HepG2 (cell line): ENCODE data around the gene SEC31B. TPM values are rescaled to one million over a fixed set of nuclear protein-coding genes. Genes with fewer than 3 reads are reported as not detected.

Experiments
- ATAC-seq: fragments of 200-7000 bp; cut with Tn5 transposase; 3 replicates; pipeline ENCODE4 v1.9.1; 2020; ENCODE audit warnings: mild to moderate bottlenecking, moderate library complexity
- BruUV-seq: library from RNA; stranded (reverse); fragments of 400-500 nt; replicated peaks from 2 replicates; lab custom pipeline; 2021; lab: Mats Ljungman, UMichigan
- CTCF ChIA-PET: fragments of 300-600 bp; formaldehyde crosslinking; extraction: SDS; loops from one replicate; lab custom pipeline; 2021; ENCODE audit warnings: low total read pairs, inconsistent platforms, low intra/inter-chr PET ratio; lab: Yijun Ruan, JAX
- POLR2A ChIA-PET: fragments of 350-600 bp; sonication (Branson Sonifier 250); formaldehyde crosslinking; loops from one replicate; lab custom pipeline; 2020; ENCODE audit warnings: antibody characterized with exemption, inconsistent platforms; lab: Yijun Ruan, JAX
- DNase-seq: peaks from one replicate; pipeline ENCODE4 v3.0.0-alpha.2; 2015; ENCODE audit warnings: low spot score
- FAIRE-seq: peaks from 3 replicates; lab custom pipeline; 2011; peaks lifted over from hg19 to GRCh38; lab: Jason Lieb, UNC
- H2AFZ ChIP-seq: one replicate; pipeline ENCODE4 v1.6.1; 2011; ENCODE audit warnings: low read length, inconsistent platforms
- H3K27ac ChIP-seq: fragments of 300-600 bp; 3 replicates; pipeline ENCODE4 v1.8.0; 2011; ENCODE audit warnings: mixed run types, mild to moderate bottlenecking, mixed read lengths, low read length, inconsistent platforms; ENCODE audit not compliant: insufficient read depth; ENCODE audit errors: extremely low read length
- H3K27me3 ChIP-seq, 2 experiments: fragments of 200-600 bp in 1 of 2; 2 replicates in 1 of 2; 3 replicates in 1 of 2; pipeline versions ENCODE4 v1.6.0 to v1.8.0; 2011; ENCODE audit warnings: low read length in 2 of 2, mild to moderate bottlenecking in 2 of 2, moderate library complexity in 2 of 2, inconsistent platforms in 1 of 2; ENCODE audit not compliant: insufficient read depth in 2 of 2, control insufficient read depth in 1 of 2
- H3K36me3 ChIP-seq, 2 experiments: fragments of 200-600 bp in 1 of 2; replicated peaks in 1 of 2; 2 replicates in 1 of 2; 3 replicates in 1 of 2; pipeline versions ENCODE4 v1.5.1 to v1.8.0; 2011; ENCODE audit warnings: low read length in 2 of 2, inconsistent platforms in 1 of 2; ENCODE audit not compliant: insufficient read depth in 2 of 2, control insufficient read depth in 1 of 2
- H3K4me1 ChIP-seq: 2 replicates; pipeline ENCODE4 v1.5.1; 2012; ENCODE audit warnings: low read length, inconsistent platforms; ENCODE audit not compliant: insufficient read depth
- H3K4me2 ChIP-seq: 2 replicates; pipeline ENCODE4 v1.6.0; 2011; ENCODE audit warnings: low read depth, low read length, inconsistent platforms
- H3K4me3 ChIP-seq, 3 experiments: fragments of 200-600 bp in 1 of 3; sonication (generic), shearing (Covaris generic) in 1 of 3; replicated peaks in 1 of 3; 2 replicates each; pipeline ENCODE4 v1.5.1; 2011 to 2016; ENCODE audit warnings: low read length in 3 of 3, inconsistent platforms in 2 of 3, low read depth in 2 of 3, mild to moderate bottlenecking in 2 of 3, control low read depth in 1 of 3, mixed read lengths in 1 of 3; ENCODE audit not compliant: insufficient read depth in 1 of 3
- H3K79me2 ChIP-seq: one replicate; pipeline ENCODE4 v1.6.1; 2011; ENCODE audit warnings: low read length, inconsistent platforms; ENCODE audit not compliant: insufficient read depth
- H3K9ac ChIP-seq: 2 replicates; pipeline ENCODE4 v1.6.0; 2011; ENCODE audit warnings: mild to moderate bottlenecking, low read depth, low read length, inconsistent platforms; ENCODE audit not compliant: insufficient read depth
- H3K9me3 ChIP-seq: 2 replicates; pipeline ENCODE4 v1.5.1; 2012; ENCODE audit warnings: mild to moderate bottlenecking, low read length
- H4K20me1 ChIP-seq: 2 replicates; pipeline ENCODE4 v1.6.0; 2011; ENCODE audit warnings: inconsistent platforms, mild to moderate bottlenecking, low read length, moderate library complexity; ENCODE audit not compliant: insufficient read depth
- ATF3 ChIP-seq: sonication (generic); formaldehyde crosslinking; IDR thresholded peaks from 2 replicates; pipeline ENCODE4 v1.4.0; 2020; ENCODE audit warnings: missing genetic modification reagents
- ELF3 ChIP-seq: IDR thresholded peaks from 2 replicates; pipeline ENCODE4 v1.6.1; 2016; ENCODE audit warnings: missing genetic modification reagents, missing compliant biosample characterization
- HES4 ChIP-seq: sonication (generic); formaldehyde crosslinking; IDR thresholded peaks from 2 replicates; pipeline ENCODE4 v1.9.0; 2021; ENCODE audit warnings: mild to moderate bottlenecking, missing genetic modification reagents, borderline replicate concordance
- HNRNPH1 ChIP-seq: fragments of 200-400 bp; formaldehyde crosslinking; optimal IDR thresholded peaks from 2 replicates; pipeline ENCODE3; 2017; ENCODE audit warnings: mild to moderate bottlenecking, low read depth, low read length
- HNRNPLL ChIP-seq: fragments of 200-400 bp; formaldehyde crosslinking; IDR thresholded peaks from 2 replicates; pipeline ENCODE4 v1.6.1; 2017; ENCODE audit warnings: mild to moderate bottlenecking, low read depth, low read length; ENCODE audit not compliant: poor library complexity, severe bottlenecking
- MAZ ChIP-seq, 2 experiments: sonication (generic) in 1 of 2; formaldehyde crosslinking in 1 of 2; IDR thresholded peaks; 2 replicates each; pipeline versions ENCODE4 v1.5.0 to v1.6.1; 2012 to 2020; ENCODE audit warnings: low read depth in 2 of 2, mild to moderate bottlenecking in 2 of 2, borderline replicate concordance in 1 of 2, improper control_type of control experiment in 1 of 2, low read length in 1 of 2, missing genetic modification reagents in 1 of 2, moderate library complexity in 1 of 2
- MED13 ChIP-seq: sonication (generic); formaldehyde crosslinking; IDR thresholded peaks from 2 replicates; pipeline ENCODE4 v1.5.0; 2020; ENCODE audit warnings: missing genetic modification reagents
- MEF2D ChIP-seq: sonication (generic); formaldehyde crosslinking; IDR thresholded peaks from 2 replicates; pipeline ENCODE4 v1.5.1; 2020; ENCODE audit warnings: mild to moderate bottlenecking, missing genetic modification reagents
- MXD4 ChIP-seq: IDR thresholded peaks from 2 replicates; pipeline ENCODE4 v1.6.1; 2016; ENCODE audit warnings: mild to moderate bottlenecking, missing biosample characterization, missing genetic modification reagents
- NBN ChIP-seq: fragments of 450-650 bp; conservative IDR thresholded peaks from 2 replicates; pipeline ENCODE4 v1.6.1; 2017
- NFKBIZ ChIP-seq: IDR thresholded peaks from 2 replicates; pipeline ENCODE4 v1.6.1; 2018; ENCODE audit warnings: missing genetic modification reagents, missing compliant biosample characterization
- PHF5A ChIP-seq: IDR thresholded peaks from one replicate; pipeline ENCODE4 v1.6.1; 2018; ENCODE audit warnings: low read depth, missing genetic modification reagents; ENCODE audit not compliant: unreplicated experiment
- SIX4 ChIP-seq: sonication (generic); formaldehyde crosslinking; IDR thresholded peaks from 2 replicates; pipeline ENCODE4 v1.4.0; 2020; ENCODE audit warnings: missing genetic modification reagents
- SMC3 ChIP-seq: IDR thresholded peaks from 2 replicates; pipeline ENCODE4 v1.6.1; 2011; ENCODE audit warnings: low read length, improper control_type of control experiment
- SNAPC2 ChIP-seq: sonication (generic); formaldehyde crosslinking; IDR thresholded peaks from 2 replicates; pipeline ENCODE4 v1.8.1; 2022; ENCODE audit warnings: mild to moderate bottlenecking, missing genetic modification reagents
- TAF15 ChIP-seq: fragments of 200-400 bp; formaldehyde crosslinking; IDR thresholded peaks from one replicate; pipeline ENCODE4 v1.6.1; 2018; ENCODE audit warnings: mild to moderate bottlenecking, low read depth, low read length; ENCODE audit not compliant: poor library complexity, severe bottlenecking
- TFAP4 ChIP-seq: sonication (generic); IDR thresholded peaks from 2 replicates; pipeline ENCODE4 v1.6.1; 2016; ENCODE audit warnings: low read depth, borderline replicate concordance
- XRCC5 ChIP-seq: fragments of 200-400 bp; formaldehyde crosslinking; optimal IDR thresholded peaks from 2 replicates; pipeline ENCODE3; 2017; ENCODE audit warnings: mild to moderate bottlenecking, low read length
- ZNF235 ChIP-seq: sonication (generic); formaldehyde crosslinking; IDR thresholded peaks from 2 replicates; pipeline ENCODE4 v1.8.1; 2023; ENCODE audit warnings: mild to moderate bottlenecking, missing genetic modification reagents, borderline replicate concordance
- ZNF629 ChIP-seq: sonication (generic); formaldehyde crosslinking; conservative IDR thresholded peaks from 2 replicates; pipeline ENCODE4 v1.5.0; 2020; ENCODE audit warnings: missing genetic modification reagents
- ZNF773 ChIP-seq: sonication (generic); formaldehyde crosslinking; IDR thresholded peaks from 2 replicates; pipeline ENCODE4 v1.4.0; 2020; ENCODE audit warnings: missing genetic modification reagents, borderline replicate concordance
- ZNF777 ChIP-seq: sonication (generic); formaldehyde crosslinking; IDR thresholded peaks from 2 replicates; pipeline ENCODE4 v1.4.0; 2020; ENCODE audit warnings: missing genetic modification reagents
- ZSCAN22 ChIP-seq: sonication (generic); formaldehyde crosslinking; IDR thresholded peaks from 2 replicates; pipeline ENCODE4 v1.4.0; 2020; ENCODE audit warnings: mild to moderate bottlenecking, missing genetic modification reagents
- WGBS: methylation state at CpG from one replicate; pipeline ENCODE4 v1.1.6; 2017; ENCODE audit warnings: low lambda C conversion rate; 5-methylcytosine and 5-hydroxymethylcytosine counted together
- in situ Hi-C: cut with HindIII; loops from 2 replicates; pipeline ENCODE4 v1.10.0; 2017; ENCODE audit warnings: low pct_unique_long_range_greater_than_20kb; ENCODE audit not compliant: extremely low pct_ligation_motif_present
- intact Hi-C: fragments of 100-400 bp; cut with micrococcal nuclease; formaldehyde crosslinking; loops from one replicate; pipeline ENCODE4 v1.10.0; 2022; ENCODE audit not compliant: unreplicated experiment
- polyA plus RNA-seq, 8 experiments: library from polyadenylated mRNA; depleted of rRNA in 3 of 8; stranded (reverse) in 7 of 8; unstranded in 1 of 8; fragments of >200 nt; fragmentation: Illumina TruSeq in 4 of 8; extraction: Trizol in 4 of 8; gene quantifications; 2 replicates each; pipeline versions ENCODE4 v1.2.1 to v1.2.3, GENCODE V29; 2011 to 2016; ENCODE audit warnings: low read depth in 4 of 8, missing spikeins in 1 of 8, mixed read lengths in 1 of 8; ENCODE audit not compliant: insufficient read depth in 1 of 8
- total RNA-seq, 5 experiments: library from RNA; depleted of rRNA; stranded (reverse); fragments of >200 nt; fragmentation: Illumina TruSeq; extraction: Trizol; gene quantifications; 2 replicates each; pipeline ENCODE4 v1.2.3, GENCODE V29; 2016; ENCODE audit warnings: low read depth in 1 of 5
- TF ChIP-seq, protein P1 (sequence below): sonication (generic); formaldehyde crosslinking; IDR thresholded peaks from 2 replicates; pipeline ENCODE4 v1.5.0; 2020; ENCODE audit warnings: mild to moderate bottlenecking, missing genetic modification reagents

The SEC31B gene
- total and polyA plus RNA-seq, 2 of the 13 experiments (the other 11 are each of a cell fraction or from before 2014, with no cell fraction given) = 2.0 to 8.3 TPM

- ChIA-PET CTCF (no interaction called here), POLR2A (no interaction called here)
- ATAC-seq (peak; percentile 24; the same call in 1 of the 3 replicates), DNase-seq (peak; percentile 24), FAIRE-seq (no peak)
- no TSS peak for BruUV-seq
- in situ Hi-C loops (no loop called here), intact Hi-C loops (loop anchor here (5.0 kb wide), 1 partner anchor 35 kb away; no protein-coding TSS in a partner anchor)
- no peaks in the 10 kb centered on the region for H3K27me3 ChIP-seq
- H3K36me3 ChIP-seq = no peaks in the 10 kb centered on the region
- H3K4me1 ChIP-seq = peaks cover 14% of the 10 kb centered on the region
- H3K9me3 ChIP-seq = no peaks in the 10 kb centered on the region
- H3K4me2 ChIP-seq = no peak overlapping the region
- H4K20me1 ChIP-seq = no peaks in the 10 kb centered on the region
- H3K79me2 ChIP-seq = no peaks in the 10 kb centered on the region
- WGBS = 35% methylated on average over 2 of the region's 2 CpGs
- no peak overlapping the region for H3K9ac ChIP-seq
- no peak overlapping the region for H3K4me3 ChIP-seq
- H2AFZ ChIP-seq = no peak overlapping the region
- H3K27ac ChIP-seq = no peak overlapping the region
- TF ChIP-seq ELF3 (CRISPR knock-in tag) (no peak), SMC3 (0 out of 2 replicates have a peak, but pooled peaks have one; percentile 14), TAF15 (no peak), MXD4 (CRISPR knock-in tag) (no peak), ZNF235 (CRISPR knock-in tag) (no peak), MEF2D (CRISPR knock-in tag) (no peak), MAZ (IDR thresholded peaks at IDR 0.05; ENCODE audit: borderline replicate concordance, low read depth, low read length) (no peak), MAZ (CRISPR knock-in tag; IDR thresholded peaks at IDR 0.05; ENCODE audit: low read depth) (no peak), PHF5A (CRISPR knock-in tag) (no peak), NFKBIZ (CRISPR knock-in tag) (no peak), SIX4 (no peak), ATF3 (no peak), HES4 (CRISPR knock-in tag) (no peak), ZNF629 (CRISPR knock-in tag) (no peak), NBN (no peak), ZNF777 (no peak), XRCC5 (peak; percentile 25), HNRNPLL (no peak), MED13 (CRISPR knock-in tag) (no peak), HNRNPH1 (no peak), TFAP4 (peak; percentile 21; the same call in 1 of the 2 replicates), SNAPC2 (no peak), ZNF773 (CRISPR knock-in tag) (no peak), ZSCAN22 (no peak)
- TF ChIP-seq, protein P1, sequence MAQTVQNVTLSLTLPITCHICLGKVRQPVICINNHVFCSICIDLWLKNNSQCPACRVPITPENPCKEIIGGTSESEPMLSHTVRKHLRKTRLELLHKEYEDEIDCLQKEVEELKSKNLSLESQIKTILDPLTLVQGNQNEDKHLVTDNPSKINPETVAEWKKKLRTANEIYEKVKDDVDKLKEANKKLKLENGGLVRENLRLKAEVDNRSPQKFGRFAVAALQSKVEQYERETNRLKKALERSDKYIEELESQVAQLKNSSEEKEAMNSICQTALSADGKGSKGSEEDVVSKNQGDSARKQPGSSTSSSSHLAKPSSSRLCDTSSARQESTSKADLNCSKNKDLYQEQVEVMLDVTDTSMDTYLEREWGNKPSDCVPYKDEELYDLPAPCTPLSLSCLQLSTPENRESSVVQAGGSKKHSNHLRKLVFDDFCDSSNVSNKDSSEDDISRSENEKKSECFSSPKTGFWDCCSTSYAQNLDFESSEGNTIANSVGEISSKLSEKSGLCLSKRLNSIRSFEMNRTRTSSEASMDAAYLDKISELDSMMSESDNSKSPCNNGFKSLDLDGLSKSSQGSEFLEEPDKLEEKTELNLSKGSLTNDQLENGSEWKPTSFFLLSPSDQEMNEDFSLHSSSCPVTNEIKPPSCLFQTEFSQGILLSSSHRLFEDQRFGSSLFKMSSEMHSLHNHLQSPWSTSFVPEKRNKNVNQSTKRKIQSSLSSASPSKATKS = no peak
These were observed 2.8 kb downstream of the SEC31B start for GRCh38 chr10:100516847-100517246.
